ENCODE measurements around the gene DOK4. TPM values are rescaled to one million over a fixed set of nuclear protein-coding genes. Genes with fewer than 3 reads are reported as not detected.
A peak's percentile ranks its signal among the peaks of the same experiment; 100 is the strongest.

The DOK4 gene
- polyA plus RNA-seq, 1 experiment, result 40.0 TPM

GRCh38 chr16:57516176-57516725 lies 30.0 kb upstream of the DOK4 start:
- no peak for DNase-seq (ENCODE audit: low read depth)

GRCh38 chr16:57514791-57515600 lies 28.7 kb upstream of the DOK4 start:
- ChIA-PET CTCF (interaction anchor here (1.1 to 9.1 kb wide), 2 partner anchors 8 to 94 kb away, joined by 3 to 219 read pairs; no protein-coding TSS in a partner anchor), POLR2A (no interaction called here)
- no peak overlapping the region for H3K4me3 ChIP-seq (ENCODE audit: low read depth, low read length)
- no peak for DNase-seq (ENCODE audit: low read depth)
- TF ChIP-seq CTCF (IDR thresholded peaks at IDR 0.05; ENCODE audit: insufficient read depth, low read depth, low read length), result no peak
- peaks cover 10% of the 10 kb centered on the region for H3K36me3 ChIP-seq (ENCODE audit: control insufficient read depth, insufficient read depth, low read length)
- no peaks in the 10 kb centered on the region for H3K27me3 ChIP-seq (ENCODE audit: control insufficient read depth, insufficient read depth, low read length)

More at GRCh38 chr16:57516176-57516725, 30.0 kb upstream of the DOK4 start:
- Histone ChIP-seq H3K36me3 (ENCODE audit: control insufficient read depth, insufficient read depth, low read length) (peaks cover 10% of the 10 kb centered on the region), H3K4me3 (ENCODE audit: low read depth, low read length) (no peak overlapping the region), H3K27me3 (ENCODE audit: control insufficient read depth, insufficient read depth, low read length) (no peaks in the 10 kb centered on the region)
- CTCF ChIA-PET, result interaction anchor here (1.4 to 9.1 kb wide), 3 partner anchors 10 to 215 kb away, joined by 3 to 219 read pairs (median 4); no protein-coding TSS in a partner anchor
- POLR2A ChIA-PET, result no interaction called here
- no peak for TF ChIP-seq CTCF (IDR thresholded peaks at IDR 0.05; ENCODE audit: insufficient read depth, low read depth, low read length)

- H3K27me3 ChIP-seq (ENCODE audit: control insufficient read depth, insufficient read depth, low read length), result no peaks in the 10 kb centered on the region; the same call in 1 of the 2 replicates
- DNase-seq (ENCODE audit: low read depth), result no peak
- POLR2A ChIA-PET, result no interaction called here
- TF ChIP-seq CTCF (IDR thresholded peaks at IDR 0.05; ENCODE audit: insufficient read depth, low read depth, low read length), result no peak
- H3K4me3 ChIP-seq (ENCODE audit: low read depth, low read length), result no peak overlapping the region
- peaks cover 10% of the 10 kb centered on the region for H3K36me3 ChIP-seq (ENCODE audit: control insufficient read depth, insufficient read depth, low read length)
- CTCF ChIA-PET, result interaction anchor here (1.1 to 9.1 kb wide), 3 partner anchors 9 to 214 kb away, joined by 3 to 219 read pairs (median 13); no protein-coding TSS in a partner anchor
These were observed 28.1 kb upstream of the DOK4 start for GRCh38 chr16:57514371-57514770.

- Histone ChIP-seq H3K27me3 (ENCODE audit: control insufficient read depth, insufficient read depth, low read length) (no peaks in the 10 kb centered on the region; the same call in 1 of the 2 replicates), H3K36me3 (ENCODE audit: control insufficient read depth, insufficient read depth, low read length) (peaks cover 8% of the 10 kb centered on the region), H3K4me3 (ENCODE audit: low read depth, low read length) (no peak overlapping the region)
- ChIA-PET POLR2A (no interaction called here), CTCF (interaction anchor here (1.1 to 9.1 kb wide), 4 partner anchors 10 to 213 kb away, joined by 3 to 219 read pairs (median 8); no protein-coding TSS in a partner anchor)
- peak; percentile 35 for DNase-seq (ENCODE audit: low read depth)
- TF ChIP-seq CTCF (IDR thresholded peaks at IDR 0.05; ENCODE audit: insufficient read depth, low read depth, low read length), result no peak
These were observed 27.2 kb upstream of the DOK4 start for GRCh38 chr16:57513371-57514102.
